GM19324 (cell line): ENCODE data around the gene INAFM2.

Experiments
- ATAC-seq: cut with Tn5 transposase; IDR thresholded peaks from one replicate; pipeline ENCODE4 v1.9.1; 2021; ENCODE audit warnings: mild to moderate bottlenecking, moderate library complexity; ENCODE audit not compliant: unreplicated experiment, low FRiP score

The INAFM2 gene

DNA sequence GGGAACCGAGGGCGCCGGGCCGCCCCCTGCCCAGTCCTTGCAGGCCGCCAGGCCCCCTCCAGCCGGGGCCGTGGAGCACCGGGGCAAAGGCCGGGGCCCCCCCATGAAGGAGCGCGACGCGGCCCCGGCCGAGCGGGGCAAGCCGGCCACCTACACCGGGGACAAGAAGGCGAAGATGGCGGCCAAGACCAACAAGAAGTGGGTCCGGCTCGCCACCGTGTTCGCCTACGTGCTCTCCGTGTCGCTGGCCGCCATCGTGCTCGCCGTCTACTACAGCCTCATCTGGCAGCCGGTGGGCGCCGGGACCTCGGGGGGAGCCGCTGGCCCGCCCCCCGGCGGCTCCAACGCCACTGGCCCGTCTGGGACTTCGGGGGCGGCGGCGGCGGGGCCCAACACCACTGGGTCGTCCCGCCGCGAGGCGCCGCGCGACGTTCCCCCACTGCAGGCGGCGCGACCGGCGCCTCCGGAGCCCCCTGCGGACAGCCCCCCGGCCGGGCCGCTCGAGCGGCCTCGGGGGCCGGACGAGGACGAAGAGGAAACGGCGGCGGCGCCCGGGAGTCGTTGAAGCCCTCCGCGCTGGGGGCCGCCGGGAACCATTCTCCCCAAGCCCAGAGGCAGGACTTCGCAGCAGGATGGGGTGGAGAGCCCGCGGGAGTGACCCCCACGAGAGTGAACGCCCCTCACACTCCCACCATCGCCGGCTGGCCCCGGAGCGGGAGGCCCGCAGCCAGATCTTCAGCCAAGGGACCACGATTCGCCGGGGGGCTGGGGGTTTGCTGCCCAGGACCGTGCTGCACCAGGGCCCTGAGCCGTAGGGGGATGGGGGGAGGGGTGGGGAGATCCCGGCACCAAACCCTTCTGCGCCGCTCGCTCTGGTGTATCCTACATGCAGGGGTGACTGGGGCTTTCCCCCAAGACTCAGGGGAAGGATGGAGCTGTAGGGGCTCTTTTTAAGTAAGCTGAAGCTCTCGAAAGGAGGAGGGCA, 753 bp downstream of the INAFM2 start:
- ATAC-seq: peak; percentile 22

DNA sequence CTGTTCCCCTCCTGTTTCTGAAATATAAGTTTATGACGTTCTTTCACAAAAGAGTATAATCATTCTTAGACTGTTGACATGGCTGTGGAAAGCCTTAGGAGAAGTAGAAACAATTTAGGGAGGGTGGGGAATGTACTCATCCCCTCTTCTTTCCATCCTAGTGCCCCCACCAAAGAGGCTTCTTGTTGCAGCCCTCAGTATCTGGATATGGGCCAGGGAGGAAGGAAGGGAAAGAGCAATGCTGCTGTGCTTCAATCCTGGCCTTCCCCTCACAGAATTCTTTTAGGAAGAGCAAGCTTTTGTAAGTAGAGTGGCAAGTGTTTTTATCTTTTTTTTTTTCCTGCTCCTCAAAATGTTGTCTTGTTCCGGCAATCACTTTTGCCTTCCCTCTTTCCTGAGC, 1.7 kb downstream of the INAFM2 start:
- no peak for ATAC-seq

DNA sequence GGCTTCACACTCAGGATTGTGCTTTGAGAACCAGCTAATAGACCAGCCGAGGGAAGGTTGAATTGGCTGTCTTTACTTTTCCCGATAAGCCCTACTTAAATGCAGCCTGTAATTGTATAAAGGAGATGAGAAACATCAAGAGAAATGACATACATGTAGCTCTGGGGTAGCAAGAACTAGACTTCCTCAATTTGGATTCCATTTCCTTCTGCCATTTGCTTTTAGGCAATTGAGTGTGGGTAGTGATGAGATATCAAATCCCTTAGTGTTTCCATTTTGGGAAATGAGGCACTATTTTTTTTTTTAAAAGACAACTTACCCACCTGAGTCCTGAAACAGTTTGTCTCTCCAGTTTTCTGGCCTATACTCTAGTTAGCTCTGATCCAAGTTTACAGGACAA, 2.2 kb downstream of the INAFM2 start:
- ATAC-seq: no peak

DNA sequence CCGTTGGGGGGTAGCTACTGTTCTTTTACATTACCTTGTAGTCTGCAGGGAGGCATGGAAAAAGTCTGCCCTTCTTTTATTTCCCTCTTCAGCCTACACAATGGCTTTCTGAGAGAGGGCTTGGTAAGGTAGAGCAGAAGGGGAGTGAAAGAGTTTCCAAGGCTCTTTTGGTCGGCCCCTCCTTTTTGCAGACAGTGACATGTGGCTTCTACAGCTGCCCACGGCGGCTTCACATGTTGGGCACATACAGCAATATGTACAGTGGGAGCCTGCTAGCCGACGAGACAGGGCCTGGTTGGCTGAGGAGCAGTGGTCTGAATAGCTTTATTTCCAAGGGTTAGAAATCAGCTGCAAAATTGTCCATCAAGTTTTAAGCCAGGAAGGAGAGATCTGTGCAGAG, 4.0 kb downstream of the INAFM2 start:
- no peak for ATAC-seq

DNA sequence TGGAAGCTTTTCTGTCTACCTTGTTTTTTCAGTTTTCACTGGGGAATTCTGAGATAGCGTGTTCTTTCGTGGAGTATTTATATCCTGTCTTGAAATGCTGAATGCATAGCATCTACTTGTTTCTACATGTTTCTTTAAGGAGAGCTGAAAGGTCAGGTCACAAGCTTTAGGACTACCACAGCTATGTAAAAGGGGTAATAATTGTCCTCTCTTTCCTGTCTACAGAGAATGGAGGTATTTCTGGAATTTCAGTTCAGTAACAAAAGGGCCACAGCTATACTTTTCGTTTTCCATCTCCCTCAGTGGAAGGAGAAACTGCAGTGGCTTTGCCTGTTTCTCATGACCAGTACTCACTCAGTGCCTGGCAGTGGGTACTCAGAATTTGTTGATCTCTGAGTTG, 4.7 kb downstream of the INAFM2 start:
- no peak for ATAC-seq

DNA sequence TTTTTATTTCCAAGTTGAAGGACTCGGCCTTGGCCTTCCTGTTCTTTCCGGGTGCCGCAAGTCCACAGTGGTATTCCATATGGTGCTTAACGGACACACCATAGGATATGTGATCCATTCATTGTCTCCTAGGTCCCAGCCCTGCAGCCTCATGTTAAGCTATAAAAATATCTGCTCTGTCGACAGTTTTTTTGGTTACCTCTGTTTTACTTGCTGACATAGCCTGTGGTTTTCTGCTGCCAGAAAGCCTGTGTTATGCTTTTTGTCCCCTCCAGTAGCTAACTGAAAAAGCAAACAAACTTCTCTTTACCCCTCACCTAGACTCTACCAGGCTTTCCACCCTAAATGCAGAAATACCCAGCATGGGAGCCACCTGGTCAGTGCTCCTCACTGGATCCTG, 5.3 kb downstream of the INAFM2 start:
- no peak for ATAC-seq

DNA sequence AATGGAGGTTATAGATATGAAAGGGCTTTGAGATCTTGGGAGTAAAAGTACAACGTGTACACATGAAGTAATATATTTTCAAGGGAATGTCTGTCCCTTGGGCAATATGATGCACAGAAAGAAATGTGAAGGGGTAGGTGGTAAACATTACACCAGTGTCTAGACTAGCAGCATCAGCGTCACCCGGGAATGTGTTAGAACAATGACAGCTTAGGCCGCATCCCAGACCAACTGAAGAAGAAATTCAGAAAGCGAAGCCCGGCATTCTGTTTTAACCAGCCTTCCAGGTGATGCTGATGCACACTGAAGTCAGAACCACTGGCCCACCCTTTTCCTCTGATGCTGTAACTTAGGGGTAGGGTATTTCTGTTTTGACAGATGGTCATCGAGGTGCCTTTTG, 6.3 kb downstream of the INAFM2 start:
- no peak for ATAC-seq

DNA sequence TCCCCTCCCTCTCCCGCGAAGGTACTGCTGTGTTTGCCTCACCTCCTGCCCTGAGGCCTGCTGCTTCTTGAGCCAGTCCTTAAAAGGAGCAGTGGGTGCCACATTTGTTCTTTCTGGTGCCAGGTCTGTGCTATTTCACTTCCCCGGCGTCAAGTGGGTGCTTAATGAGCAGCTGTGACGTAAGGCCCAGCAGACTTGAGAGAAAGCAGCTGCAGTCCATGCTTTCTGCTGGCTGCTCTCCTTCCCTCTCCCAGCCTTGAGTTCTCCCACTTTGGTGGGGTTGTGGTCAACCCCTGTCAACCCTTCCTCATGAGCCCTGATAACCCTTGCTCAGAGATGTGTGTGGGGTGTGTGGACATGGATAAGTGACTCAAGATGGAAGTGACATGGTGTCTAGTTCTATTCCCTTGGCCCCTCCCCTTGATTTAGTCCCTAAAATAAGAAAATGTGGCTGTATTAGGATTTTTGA, 6.9 kb downstream of the INAFM2 start:
- no peak for ATAC-seq

DNA sequence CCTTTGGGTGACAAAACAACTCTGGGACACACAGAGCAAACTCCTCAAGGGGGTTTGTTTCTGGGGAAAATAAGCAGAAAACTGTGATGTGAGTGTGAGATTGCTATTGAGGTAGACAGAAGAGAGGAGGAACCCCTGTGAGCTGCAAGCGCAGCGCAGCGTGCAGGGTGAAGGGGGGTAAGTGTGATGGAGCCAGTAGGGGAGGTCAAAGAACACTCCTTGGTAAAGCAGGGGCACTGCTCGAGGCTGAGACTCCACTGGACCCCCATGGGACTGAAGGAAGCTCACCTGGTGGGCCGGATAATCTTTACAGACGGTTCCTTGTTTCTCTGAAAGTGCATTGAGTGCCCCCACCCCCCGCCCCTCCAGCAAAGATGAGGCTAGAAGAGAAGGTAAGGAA, 7.5 kb downstream of the INAFM2 start:
- ATAC-seq: no peak

DNA sequence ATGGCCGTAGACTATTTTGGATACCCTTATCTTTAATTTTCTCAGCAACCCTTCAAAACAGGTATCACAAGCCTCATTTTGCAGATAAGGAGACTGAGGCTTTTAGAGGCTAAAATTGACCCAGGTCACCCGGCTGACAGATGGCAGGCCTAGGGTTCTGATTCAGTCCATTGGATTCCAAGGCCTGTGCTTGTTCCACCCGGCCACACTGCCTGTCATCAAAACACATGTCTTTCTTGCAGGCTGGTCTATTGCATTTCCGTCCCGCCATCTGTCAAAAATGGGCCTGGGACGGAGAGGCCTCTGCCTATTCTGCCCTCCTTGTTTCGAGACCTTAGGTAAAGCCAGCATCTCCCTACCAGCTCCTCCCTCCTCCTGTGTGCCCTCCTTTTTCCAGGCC, 8.1 kb downstream of the INAFM2 start:
- no peak for ATAC-seq

DNA sequence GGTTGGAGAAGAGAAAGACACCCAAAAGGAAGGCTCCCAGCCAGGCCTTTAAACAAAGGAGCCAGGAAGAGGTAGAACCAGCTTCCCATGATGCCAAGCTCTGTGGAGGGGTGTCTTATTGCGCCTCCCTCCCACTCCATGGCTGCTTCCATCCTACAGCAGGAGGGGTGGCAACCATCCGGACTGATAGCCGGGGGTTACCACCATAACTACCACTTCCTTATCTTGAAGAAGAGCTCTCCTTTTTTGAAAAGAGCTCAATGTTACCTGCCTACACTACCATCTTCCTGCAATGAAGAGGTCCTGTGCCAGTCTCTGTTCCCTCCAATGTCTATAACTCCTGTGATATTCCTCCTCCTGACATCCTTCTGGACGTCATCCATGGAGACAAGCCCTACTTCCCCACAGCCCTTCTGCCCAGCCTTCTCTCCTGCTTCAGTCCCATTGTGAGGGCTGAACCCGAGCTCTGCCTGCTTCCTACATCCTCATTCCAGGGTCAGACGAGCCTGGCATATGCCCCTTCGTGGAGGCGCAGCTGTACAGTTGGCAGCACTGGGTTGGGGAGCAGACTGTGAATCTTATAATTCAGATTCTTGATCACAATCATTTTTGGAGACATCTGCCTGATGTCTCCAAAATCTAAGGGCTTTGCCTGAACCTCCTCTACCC, 8.8 kb downstream of the INAFM2 start:
- no peak for ATAC-seq

DNA sequence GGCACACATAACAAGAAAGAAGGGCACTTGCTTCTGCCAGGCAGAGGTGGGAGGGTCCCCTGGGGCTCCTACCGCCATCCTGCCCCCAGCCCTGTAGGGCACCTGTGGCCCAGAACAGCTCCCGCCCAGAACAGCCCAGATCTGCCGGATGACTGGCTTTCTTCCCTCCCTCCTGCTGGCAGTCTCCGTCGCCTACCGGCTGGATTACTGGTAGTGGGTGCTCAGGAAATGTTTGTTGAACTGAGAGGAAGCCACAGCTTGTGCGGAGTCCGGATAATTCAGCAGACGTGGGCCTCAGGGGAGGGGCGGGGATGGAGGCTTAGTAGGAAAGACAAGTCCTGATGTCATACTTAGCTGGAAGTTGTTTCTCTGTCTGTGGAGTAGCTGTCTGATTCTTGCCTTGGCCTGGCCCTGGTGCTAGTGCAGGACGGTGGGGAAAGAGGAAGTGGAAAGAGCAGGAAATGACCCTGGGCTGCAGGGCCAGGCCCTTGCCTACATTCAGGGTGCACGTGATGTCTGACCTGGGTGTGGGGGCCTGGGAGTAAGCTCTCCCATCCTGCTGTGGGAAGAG, 10.5 kb downstream of the INAFM2 start:
- ATAC-seq: no peak

DNA sequence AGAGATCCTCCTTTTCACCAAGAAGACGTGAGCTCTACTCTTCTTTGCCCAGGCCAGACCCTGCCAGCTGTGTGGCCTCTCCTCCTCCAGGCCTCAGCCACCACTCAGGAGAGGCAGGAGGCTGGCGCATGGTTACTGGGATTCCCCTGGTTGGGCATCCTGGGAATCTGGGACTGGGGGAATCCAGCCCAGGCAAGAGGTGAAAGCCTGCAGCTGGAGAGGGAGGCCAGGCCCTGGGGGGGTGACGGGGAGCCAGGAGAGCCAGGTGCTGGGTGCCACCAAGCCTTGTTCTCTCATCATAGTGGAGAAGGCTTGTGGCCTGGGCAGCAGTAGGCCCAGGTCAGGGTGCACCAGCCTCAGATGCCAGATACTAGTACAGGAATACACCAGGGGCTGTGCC, 11.0 kb downstream of the INAFM2 start:
- no peak for ATAC-seq

DNA sequence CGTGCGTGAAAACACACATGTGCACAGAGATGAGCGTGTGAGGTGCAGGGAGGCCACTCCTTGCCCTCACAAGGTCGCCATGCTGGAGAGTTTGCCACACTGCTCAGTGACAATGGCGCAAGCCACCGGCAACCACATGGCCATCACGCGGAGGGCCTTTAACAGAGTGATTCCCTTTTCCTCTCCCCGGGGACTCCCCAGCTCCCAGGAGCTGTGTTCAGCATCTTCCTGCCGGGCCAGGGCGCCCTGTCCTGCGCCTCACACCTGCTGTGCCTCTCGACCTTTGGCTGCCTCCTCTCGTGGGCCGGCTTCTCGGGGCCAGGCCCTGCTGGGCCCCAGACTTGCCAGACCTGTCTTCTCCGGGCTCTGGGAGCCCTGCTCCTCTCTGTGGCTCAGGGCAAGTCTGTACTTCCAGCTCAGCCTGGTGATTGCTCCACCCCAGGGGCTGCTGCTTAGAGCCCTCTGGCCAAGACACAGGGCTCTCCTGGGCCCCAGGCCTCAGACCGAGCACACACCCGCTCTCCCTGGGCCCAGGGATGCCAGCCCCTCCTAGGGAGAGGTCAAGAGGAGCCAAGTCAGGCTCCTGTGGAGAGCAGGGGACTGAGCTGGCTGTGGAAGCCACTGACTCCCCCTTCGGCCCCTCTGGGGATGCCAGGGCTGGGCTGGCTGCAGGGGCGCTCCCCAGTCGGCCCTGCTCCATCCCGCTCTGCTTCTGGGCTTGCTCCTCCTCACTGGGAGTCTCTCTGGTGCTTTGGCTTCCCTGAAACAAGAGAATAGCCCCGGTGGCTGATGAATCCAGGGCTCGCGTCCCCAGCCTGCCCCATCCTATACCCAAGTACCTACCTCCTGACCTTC, 11.7 kb downstream of the INAFM2 start:
- no peak for ATAC-seq

DNA sequence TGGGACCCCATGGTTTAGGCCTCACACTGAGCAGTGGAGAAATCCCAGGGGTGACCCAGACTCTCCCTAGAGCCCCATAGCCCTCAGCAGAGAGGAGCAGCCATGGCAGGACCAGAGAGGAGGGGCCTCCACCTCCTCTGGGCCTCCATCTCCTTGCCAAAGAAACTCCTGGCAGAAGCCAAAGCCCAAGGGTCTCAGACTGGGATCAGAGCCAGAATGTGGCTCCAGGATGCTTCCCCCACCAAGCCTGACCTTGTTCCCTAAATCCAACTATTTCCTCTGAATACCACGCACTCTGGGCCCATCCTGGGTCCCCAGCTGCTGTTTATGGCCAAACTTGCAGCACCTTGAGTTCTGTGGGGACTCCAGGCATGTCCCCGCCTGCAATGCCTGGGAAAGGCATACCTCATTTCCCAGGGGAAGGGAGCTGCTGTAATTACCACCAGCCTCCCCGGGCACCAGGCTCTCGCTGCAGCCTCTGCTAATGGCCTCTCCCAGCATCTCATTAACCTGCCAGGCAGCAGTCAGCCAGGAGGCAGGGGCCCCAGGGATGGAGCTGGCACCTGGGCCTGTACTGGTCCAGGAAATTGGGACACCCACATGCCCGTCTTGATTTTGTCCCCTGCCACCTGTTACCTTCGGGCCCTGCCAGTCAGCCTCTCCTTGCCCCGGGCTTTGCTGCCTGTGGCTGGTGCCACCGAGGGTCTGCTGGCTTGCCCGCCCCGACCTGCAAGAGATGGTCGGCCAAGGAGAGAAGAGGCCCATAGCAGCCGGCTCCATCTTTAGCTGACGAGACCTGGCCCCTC, 12.6 kb downstream of the INAFM2 start:
- no peak for ATAC-seq

DNA sequence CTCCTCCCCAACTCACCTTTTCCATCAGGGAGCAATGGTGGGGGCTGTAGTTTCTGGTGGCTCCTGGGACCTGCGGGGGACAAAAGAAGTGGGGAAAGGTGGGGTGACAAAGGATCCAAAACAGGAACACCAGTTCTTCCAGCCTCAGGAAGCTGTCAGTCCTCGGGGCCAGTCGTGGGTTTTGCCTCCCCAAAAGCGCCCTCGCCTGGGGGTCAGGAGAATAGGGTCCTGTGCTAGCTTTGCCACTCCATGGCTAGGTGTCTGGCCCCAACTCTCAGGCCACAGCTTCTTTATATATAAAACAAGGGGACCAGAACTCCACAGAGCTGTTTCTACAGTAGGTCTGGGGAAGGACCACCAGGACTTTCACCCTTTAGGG, 13.2 kb downstream of the INAFM2 start:
- ATAC-seq: no peak

DNA sequence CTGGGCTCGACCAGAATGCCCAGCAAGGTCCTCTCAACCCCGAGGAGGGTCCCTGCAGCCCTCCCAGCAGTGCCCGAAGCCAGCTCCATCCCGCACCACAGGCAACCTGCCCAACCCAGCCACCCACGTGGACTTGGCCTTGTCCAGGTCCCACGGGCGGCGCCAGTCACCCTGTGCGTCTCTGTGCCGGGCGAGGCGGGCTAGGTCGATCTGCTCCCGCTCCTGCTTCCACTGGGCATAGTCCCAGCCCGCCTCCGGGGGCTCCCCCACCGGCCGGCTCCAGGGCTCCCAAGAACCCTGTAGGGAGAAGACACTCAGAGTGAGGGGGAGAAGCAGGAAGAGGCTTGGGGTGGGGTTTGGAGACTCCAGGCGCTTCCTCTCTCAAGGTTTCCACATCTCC, 14.1 kb downstream of the INAFM2 start:
- ATAC-seq: no peak

DNA sequence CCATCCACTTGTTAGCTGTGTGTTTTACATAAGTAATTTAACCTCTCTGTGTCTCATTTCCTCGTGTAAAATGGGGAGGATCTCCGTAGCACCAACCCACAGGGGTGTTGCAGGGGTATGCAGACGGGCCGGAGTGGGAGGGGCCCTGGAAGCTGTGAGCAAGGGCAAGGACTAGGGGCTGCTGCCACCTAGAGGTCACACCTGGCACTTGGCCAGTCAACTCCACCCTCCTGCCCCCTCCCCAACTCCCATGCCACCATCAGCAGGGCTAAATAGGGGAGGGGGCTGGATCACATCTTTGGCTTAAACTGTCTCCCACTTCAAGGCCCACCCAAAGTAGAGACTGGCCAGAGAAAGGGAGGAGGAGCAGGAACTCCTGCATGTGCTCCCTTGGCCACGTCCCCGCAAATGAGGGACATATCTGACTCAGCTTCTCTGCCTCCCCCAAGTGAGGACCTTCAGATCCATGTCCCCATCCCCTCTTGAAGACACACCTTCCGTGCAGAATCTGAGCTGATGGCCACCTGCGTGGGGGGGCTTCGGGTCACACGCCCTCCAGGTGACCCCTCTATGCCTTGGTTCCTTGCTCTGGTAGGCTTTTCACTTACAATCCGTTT, 14.7 kb downstream of the INAFM2 start:
- ATAC-seq: no peak

DNA sequence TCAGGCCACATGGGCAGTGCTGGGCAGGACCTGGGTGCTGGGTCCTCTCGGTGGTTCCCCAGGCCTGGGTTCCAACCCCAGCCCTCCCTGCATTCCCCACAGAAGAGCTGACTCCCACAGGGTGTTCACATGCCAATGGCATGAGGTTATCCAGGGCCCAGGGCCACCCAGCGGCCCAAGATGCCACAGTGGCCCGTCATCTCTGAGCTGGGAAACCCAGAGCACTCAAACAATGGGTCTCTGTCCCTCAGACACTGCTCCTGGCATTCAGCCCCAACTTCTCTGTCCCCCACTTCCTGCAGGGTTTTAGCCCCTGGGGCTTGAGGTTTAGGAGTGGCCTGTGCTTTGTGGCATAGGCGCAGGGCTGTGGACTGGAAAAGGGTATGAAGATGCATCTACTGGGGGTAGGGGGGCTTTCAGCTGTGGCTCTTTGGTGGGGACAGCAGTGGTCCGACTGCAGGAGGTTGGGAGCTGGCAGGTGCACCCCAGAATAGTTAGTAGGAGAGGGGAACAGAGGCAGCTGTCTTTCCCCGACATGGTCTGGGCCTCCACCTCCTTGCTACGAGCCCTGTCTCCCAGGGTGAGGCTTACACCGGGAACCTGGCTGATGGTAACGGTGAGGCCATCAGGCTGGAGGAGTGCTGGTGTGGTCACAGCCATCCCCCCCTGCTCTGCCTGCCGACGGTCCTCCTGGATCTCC, 15.6 kb downstream of the INAFM2 start:
- ATAC-seq: no peak
